HG02981 (cell line): ENCODE measurements around the gene CPNE5.

Experiments
- ATAC-seq: cut with Tn5 transposase; IDR thresholded peaks from one replicate; pipeline ENCODE4 v1.9.1; 2021; ENCODE audit warnings: mild to moderate bottlenecking, moderate library complexity; ENCODE audit not compliant: unreplicated experiment

CPNE5 gene

GRCh38 chr6:36838896-36839748, at the start of gene CPNE5:
Gene CPNE5 (minus strand): TSS chr6:36839444. CDS start chr6:36839377, 67 bp downstream.
- no peak for ATAC-seq

DNA sequence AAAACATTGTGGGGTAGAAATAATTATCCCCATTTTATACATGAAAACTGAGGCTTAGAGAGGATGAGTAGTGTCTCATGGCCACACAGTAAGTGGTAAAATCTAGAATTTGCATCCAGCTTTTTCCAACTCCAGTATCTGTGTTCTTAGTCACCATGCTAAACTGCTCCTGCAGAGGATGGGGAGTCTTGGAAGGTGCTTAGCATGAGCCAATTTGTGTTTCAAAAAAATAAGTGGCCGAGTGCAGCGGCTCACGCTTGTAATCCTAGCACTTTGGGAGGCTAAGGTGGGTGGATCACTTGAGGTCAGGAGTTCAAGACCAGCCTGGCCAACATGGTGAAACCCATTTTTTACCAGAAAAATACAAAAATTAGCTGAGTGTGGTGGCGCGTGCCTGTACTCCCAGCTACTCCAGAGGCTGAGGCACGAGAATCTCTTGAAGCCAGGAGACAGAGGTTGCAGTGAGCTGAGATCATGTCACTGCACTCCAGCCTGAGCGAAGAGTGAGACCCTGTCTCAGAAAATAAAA, 48.9 kb upstream of the CPNE5 start:
- ATAC-seq = no peak

- no peak for ATAC-seq
Measured at GRCh38 chr6:36886950-36887618, 47.8 kb upstream of the CPNE5 start.

- ATAC-seq = peak; percentile 95
Measured at GRCh38 chr6:36885461-36886401, 46.5 kb upstream of the CPNE5 start, which contains the start of gene C6orf89. Gene C6orf89 (plus strand): TSS chr6:36885952. CDS start chr6:36899445, 13,493 bp downstream.

- no peak for ATAC-seq
Measured at GRCh38 chr6:36884610-36885009, 45.4 kb upstream of the CPNE5 start.

- no peak for ATAC-seq
Measured at GRCh38 chr6:36875250-36875633, 36.0 kb upstream of the CPNE5 start.

GRCh38 chr6:36874443-36875249, 35.4 kb upstream of the CPNE5 start, which contains the start of gene PPIL1:
Gene PPIL1 (minus strand): TSS chr6:36874803. CDS start chr6:36874772, 31 bp downstream.
- peak; percentile 77 for ATAC-seq

DNA sequence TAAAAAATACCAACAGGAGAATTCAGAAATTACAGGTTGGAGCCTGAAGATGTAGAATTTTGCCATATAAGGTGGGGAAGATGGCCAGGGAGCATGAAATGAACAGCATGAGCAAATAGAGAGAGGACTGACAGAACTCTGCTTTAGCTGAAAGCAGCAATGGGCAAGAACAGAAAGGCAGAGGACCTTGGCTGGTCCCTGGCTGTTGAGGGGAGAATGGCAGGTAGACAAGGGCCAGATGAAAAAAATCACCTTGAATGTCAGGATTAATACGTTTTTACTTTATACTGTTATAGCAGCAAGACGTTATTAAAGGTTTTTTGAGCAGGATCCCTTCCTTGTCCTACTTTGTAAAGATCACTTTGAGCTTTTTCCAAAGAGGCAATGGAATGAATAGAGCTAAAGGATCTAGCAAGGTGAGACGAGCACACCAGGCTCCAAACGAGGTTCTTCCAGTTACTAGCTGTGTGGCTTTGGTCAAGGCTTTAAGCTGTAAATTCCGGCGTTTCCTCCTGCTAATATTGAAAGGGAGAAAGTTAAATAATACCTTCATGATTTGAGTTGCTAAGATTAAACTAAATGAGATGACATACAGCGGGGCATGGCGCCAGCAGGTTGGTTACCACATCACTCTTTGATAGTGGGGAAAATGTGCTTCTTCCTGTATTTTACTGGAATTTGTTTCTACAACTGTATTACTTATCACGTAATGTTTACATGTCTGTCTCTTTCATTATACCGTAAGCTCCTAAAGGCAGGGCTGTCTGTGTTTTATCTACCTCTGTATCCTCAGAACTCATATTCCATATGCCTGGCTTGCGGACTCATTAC, 34.6 kb upstream of the CPNE5 start:
- no peak for ATAC-seq

DNA sequence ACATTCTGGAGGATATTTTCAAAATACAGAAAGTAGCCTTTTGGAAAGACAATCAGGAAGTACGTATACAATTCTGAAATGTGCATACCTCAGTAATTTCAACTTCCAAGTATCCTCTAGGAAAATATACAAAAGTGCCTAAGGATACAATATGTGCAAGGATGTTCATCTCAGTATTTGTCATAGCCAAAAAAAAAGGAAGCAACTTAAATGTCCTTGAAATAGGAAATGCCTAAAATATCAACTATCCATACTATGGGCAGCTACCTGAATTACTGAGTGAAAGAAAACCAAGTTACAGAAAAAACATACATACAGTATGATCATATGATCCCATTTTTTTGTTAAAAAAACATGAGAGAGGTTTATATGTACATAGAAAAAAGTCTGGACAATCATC, 33.9 kb upstream of the CPNE5 start:
- no peak for ATAC-seq

- ATAC-seq = no peak
Measured at GRCh38 chr6:36871686-36872085, 32.4 kb upstream of the CPNE5 start.

DNA sequence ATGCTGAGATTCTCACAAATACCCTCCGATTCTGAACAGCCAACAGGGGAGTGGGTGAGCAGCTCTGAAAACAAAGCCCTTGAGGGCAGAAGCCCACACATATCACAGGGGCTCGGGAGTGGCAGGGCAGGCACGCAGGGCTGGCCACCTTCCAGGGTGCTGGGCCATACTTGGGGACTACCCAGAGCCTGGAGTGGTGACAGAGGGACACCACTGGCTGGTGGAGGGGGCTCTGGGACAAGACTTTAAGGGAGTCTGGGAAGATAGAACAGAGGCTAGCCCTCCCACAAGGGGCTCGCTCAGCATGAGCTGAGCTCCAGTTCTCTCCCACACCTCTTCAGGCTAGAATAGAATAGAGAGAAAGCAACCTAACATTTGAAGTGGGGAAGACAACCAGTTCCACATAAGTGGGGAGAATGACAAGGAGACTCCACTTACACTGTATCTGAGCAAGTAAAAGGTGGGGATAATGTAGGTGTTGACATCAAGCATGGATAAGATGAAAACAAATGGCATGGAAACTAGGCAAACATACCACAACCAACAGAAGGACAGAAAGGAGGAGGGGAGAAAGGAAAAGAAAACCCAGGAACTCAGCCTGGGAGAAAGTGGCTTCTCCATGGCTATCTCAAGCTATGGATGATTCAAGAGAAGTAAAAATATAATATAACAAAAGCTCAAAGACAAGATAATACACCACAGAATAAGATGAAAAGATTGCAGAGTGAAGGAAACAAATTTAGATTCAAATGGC, 28.4 kb upstream of the CPNE5 start:
- no peak for ATAC-seq

DNA sequence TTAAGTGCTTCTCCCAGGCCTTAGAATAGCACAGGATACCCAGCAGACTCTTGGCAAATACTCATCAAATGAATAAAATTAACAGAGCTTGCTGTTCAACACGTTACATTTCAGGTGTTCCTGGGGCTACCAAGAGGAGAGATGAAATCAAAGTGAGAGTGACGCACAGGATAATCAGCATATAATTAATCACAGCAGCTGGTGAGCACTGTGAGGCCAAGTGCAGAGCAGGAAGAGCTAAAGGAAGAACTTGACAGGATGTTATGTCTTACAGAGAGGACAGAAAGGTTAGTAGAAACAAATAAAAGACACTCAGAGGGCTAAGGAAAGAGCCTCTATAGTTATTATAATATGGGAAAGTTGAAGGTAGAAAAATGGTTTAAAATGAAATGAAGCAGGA, 26.6 kb upstream of the CPNE5 start:
- no peak for ATAC-seq

DNA sequence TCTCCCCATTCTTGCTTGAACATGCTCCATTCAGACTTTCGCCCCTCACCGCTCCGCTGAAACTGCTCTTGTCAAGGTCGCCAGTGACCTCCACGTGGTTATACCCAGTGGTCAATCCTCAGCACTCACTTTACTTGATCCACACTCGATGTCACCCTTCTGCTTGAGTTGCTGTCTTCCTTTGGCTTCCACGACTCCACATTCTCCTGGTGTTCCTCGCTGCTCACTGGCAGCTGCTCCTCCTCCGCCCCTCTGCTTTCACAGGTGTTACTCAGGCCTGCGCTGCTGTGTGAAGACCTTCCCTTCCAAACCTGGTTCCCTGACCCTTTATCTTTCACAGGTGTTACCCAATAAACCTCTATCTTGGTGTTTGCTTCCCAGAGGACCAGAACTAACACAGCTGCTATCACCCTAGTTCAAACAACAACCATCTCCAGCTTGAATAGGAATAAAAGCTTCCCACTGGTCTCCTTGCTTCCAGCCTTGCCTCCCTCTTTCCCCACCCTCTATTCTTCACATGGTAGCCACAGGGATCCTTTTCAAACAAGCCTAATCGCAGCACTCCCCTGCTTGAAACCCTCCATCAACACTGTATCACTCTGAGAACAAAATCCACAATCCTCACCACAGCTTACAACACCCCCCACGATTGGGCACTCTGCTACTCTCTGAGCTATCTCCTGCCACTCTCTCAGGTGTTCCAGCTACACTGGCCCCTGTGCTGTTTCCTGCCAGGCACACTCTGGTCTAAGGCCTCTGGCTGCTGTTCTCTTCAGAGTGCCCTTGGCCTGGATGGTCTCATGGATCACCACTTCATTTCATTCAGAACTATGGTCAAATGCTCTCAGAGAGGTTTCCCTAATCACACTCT, 24.7 kb upstream of the CPNE5 start:
- ATAC-seq = no peak

DNA sequence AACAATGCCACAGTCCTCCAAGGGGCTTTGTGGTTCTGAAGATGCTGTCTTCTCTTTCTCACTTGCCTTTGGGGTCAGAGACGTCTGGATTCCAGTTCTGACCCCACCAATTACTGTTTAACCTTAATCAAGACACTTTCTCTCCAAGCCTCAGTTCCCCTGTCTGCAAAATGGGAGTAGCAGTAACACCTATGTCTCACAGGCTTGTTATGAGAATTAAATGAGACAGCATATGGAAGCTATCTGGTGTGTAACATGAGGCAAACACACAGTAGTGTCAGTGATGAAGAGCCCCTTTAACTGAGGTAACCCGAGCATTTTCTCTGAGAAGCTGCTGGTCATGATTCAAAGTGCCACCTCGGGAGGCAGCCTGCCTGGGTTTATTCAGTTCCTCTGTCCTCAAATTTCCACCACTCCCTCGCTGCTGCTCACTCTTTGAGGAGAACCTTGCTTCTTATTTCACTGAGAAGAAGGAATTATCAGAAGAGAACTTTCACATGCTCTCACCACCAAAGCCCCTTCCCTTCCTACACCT, 23.7 kb upstream of the CPNE5 start:
- no peak for ATAC-seq

DNA sequence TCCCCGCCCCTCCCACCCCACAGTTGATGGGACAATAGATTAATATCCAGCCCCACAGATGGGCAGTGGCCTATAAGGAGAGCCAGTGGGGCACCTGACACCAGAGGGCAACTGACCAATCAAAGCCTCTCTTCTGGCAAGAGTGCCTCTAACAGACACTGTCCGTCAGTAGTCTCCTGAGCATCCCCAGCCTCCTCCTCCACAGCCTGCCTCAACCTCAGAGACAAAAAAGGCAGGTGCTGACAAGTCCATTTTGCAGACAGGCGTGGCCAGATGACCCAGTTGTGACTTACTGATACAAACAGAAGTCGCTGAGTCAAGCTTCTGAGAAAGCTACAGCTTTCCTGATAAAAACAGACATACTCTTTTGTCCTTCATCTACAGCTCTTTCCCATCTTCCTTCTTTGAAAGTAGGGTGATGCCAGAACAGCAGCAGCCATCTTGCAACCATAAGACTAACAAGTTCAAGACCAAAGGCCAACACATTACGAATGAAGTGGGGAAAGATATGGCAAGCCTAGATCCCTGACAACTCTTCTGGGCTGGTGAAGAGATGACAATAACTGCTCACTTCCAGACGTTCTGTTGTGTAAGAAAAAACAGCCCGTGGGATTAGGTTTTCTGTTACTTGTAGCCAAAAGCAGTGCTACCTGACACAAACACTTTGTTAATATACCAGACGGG, 23.1 kb upstream of the CPNE5 start:
- no peak for ATAC-seq

DNA sequence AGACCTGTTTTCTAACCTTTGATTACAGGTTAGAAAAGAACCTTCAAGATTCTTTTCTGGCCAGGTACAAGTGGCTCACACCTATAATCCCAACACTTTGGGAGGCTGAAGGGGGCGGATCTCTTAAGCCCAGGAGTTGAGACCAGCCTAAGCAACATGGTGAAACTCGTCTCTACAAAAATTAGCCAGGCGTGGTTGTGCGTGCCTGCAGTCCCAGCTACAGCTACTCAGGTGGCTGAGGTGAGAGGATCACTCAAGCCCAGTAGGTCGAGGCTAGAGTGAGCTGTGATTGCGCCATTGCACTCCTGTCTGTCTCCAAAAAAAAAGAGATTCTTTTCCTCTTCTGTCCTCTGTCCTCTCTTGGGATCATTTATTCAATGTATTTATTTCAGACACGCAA, 20.9 kb upstream of the CPNE5 start:
- no peak for ATAC-seq
